GM12892 (cell line): Measurements from ENCODE around the gene USP47.

Experiments
- DNase-seq: peaks from one replicate; pipeline ENCODE4 v3.0.0; 2011; ENCODE audit not compliant: insufficient read length
- FAIRE-seq: peaks from 2 replicates; lab custom pipeline; 2011; peaks lifted over from hg19 to GRCh38; lab: Jason Lieb, UNC
- POLR2A ChIP-seq: IDR thresholded peaks from 2 replicates; pipeline ENCODE4 v1.6.1; 2011; ENCODE audit warnings: low read depth, low read length, control low read depth
- POLR2AphosphoS5 ChIP-seq: IDR thresholded peaks from 2 replicates; pipeline ENCODE4 v1.6.1; 2011; ENCODE audit warnings: low read depth, low read length, control low read depth
- TAF1 ChIP-seq: IDR thresholded peaks from 2 replicates; pipeline ENCODE4 v1.6.1; 2011; ENCODE audit warnings: low read depth, mild to moderate bottlenecking, control low read depth, low read length, borderline replicate concordance

Gene USP47

GRCh38 chr11:11884774-11885481, 43.2 kb downstream of the USP47 start:
- FAIRE-seq (peak; percentile 89), DNase-seq (no peak)
- TF ChIP-seq TAF1 = no peak
- TF ChIP-seq POLR2A = no peak
- TF ChIP-seq POLR2AphosphoS5 = no peak

- DNase-seq = no peak
- TF ChIP-seq POLR2AphosphoS5 (no peak), TAF1 (no peak), POLR2A (no peak)
- no peak for FAIRE-seq
These were observed 52.7 kb downstream of the USP47 start for GRCh38 chr11:11894486-11894885.

- TF ChIP-seq POLR2A = no peak
- no peak for TF ChIP-seq POLR2AphosphoS5
- TF ChIP-seq TAF1 = no peak
- no peak for DNase-seq
- FAIRE-seq = no peak
These were observed 53.9 kb downstream of the USP47 start for GRCh38 chr11:11895672-11896071.

- no peak for DNase-seq
- FAIRE-seq = peak; percentile 76
- TF ChIP-seq TAF1 (no peak), POLR2A (no peak), POLR2AphosphoS5 (no peak)
These were observed 56.9 kb downstream of the USP47 start for GRCh38 chr11:11898648-11899047.

GRCh38 chr11:11899401-11899800, 57.6 kb downstream of the USP47 start:
- TF ChIP-seq POLR2AphosphoS5 (no peak), POLR2A (no peak), TAF1 (no peak)
- no peak for FAIRE-seq

GRCh38 chr11:11901929-11902328, 60.2 kb downstream of the USP47 start:
- no peak for FAIRE-seq
- DNase-seq = no peak
- TF ChIP-seq POLR2AphosphoS5 (no peak), TAF1 (no peak), POLR2A (no peak)

More at GRCh38 chr11:11899401-11899800, 57.6 kb downstream of the USP47 start:
- DNase-seq = no peak

- FAIRE-seq (no peak), DNase-seq (no peak)
- TF ChIP-seq POLR2AphosphoS5 (no peak), POLR2A (no peak), TAF1 (no peak)
These were observed 68.0 kb downstream of the USP47 start for GRCh38 chr11:11909727-11910126.

GRCh38 chr11:11910541-11910940, 68.8 kb downstream of the USP47 start:
- no peak for FAIRE-seq
- TF ChIP-seq POLR2AphosphoS5 (no peak), TAF1 (no peak), POLR2A (no peak)
- no peak for DNase-seq

GRCh38 chr11:11913395-11913794, 71.6 kb downstream of the USP47 start:
- FAIRE-seq (peak; percentile 63), DNase-seq (no peak)
- TF ChIP-seq POLR2A (no peak), POLR2AphosphoS5 (no peak), TAF1 (no peak)

GRCh38 chr11:11915625-11916024, 73.9 kb downstream of the USP47 start:
- DNase-seq (no peak), FAIRE-seq (no peak)
- TF ChIP-seq POLR2A (no peak), TAF1 (no peak), POLR2AphosphoS5 (no peak)

GRCh38 chr11:11916981-11917399, 75.2 kb downstream of the USP47 start:
- TF ChIP-seq TAF1 (no peak), POLR2AphosphoS5 (no peak), POLR2A (no peak)

GRCh38 chr11:11923828-11924227, 82.1 kb downstream of the USP47 start:
- DNase-seq = no peak
- peak; percentile 70 for FAIRE-seq

More at GRCh38 chr11:11916981-11917399, 75.2 kb downstream of the USP47 start:
- FAIRE-seq (peak; percentile 56), DNase-seq (no peak)

More at GRCh38 chr11:11923828-11924227, 82.1 kb downstream of the USP47 start:
- no peak for TF ChIP-seq TAF1
- no peak for TF ChIP-seq POLR2AphosphoS5
- TF ChIP-seq POLR2A = no peak
